AG10803 (cell line): ENCODE results near the gene BMAL1.

Source experiments
- DNase-seq: peaks from one replicate; pipeline ENCODE4 v3.0.0; 2010; ENCODE audit warnings: low read depth
- H3K4me3 ChIP-seq: 2 replicates; pipeline ENCODE4 v1.5.1; 2011; ENCODE audit warnings: mild to moderate bottlenecking, low read length, control low read depth
- CTCF ChIP-seq: conservative IDR thresholded peaks from 2 replicates; pipeline ENCODE4 v1.5.1; 2011; ENCODE audit warnings: mild to moderate bottlenecking, low read length, control low read depth, inconsistent platforms

Gene BMAL1

GRCh38 chr11:13375798-13376197 is 98.2 kb downstream of the BMAL1 start:
- no peak overlapping the region for H3K4me3 ChIP-seq
- DNase-seq, result no peak

GRCh38 chr11:13376402-13376801 is 98.8 kb downstream of the BMAL1 start:
- H3K4me3 ChIP-seq, result no peak overlapping the region
- TF ChIP-seq CTCF, result no peak
- no peak for DNase-seq

More at GRCh38 chr11:13375798-13376197, 98.2 kb downstream of the BMAL1 start:
- TF ChIP-seq CTCF, result no peak

GRCh38 chr11:13376838-13377237 is 99.2 kb downstream of the BMAL1 start:
- no peak for DNase-seq
- TF ChIP-seq CTCF, result no peak
- H3K4me3 ChIP-seq, result no peak overlapping the region

- no peak for DNase-seq
- H3K4me3 ChIP-seq, result no peak overlapping the region
- TF ChIP-seq CTCF, result no peak
Measured at GRCh38 chr11:13378316-13378715, 100.7 kb downstream of the BMAL1 start.

- no peak for DNase-seq
- TF ChIP-seq CTCF, result no peak
- no peak overlapping the region for H3K4me3 ChIP-seq
Measured at GRCh38 chr11:13380731-13381130, 103.1 kb downstream of the BMAL1 start.

- H3K4me3 ChIP-seq, result no peak overlapping the region
- DNase-seq, result no peak
- no peak for TF ChIP-seq CTCF
Measured at GRCh38 chr11:13382751-13383150, 105.2 kb downstream of the BMAL1 start.

GRCh38 chr11:13384908-13385640 is 107.5 kb downstream of the BMAL1 start:
- peak; percentile 50 for DNase-seq
- peak; percentile 72 for TF ChIP-seq CTCF
- H3K4me3 ChIP-seq, result no peak overlapping the region
